Measurements from ENCODE around the gene PITPNM1. TPM values are rescaled to one million over a fixed set of nuclear protein-coding genes. Genes with fewer than 3 reads are reported as not detected.

The PITPNM1 gene
- total RNA-seq, 1 donor from 2014 or later: 34.6 TPM

DNA sequence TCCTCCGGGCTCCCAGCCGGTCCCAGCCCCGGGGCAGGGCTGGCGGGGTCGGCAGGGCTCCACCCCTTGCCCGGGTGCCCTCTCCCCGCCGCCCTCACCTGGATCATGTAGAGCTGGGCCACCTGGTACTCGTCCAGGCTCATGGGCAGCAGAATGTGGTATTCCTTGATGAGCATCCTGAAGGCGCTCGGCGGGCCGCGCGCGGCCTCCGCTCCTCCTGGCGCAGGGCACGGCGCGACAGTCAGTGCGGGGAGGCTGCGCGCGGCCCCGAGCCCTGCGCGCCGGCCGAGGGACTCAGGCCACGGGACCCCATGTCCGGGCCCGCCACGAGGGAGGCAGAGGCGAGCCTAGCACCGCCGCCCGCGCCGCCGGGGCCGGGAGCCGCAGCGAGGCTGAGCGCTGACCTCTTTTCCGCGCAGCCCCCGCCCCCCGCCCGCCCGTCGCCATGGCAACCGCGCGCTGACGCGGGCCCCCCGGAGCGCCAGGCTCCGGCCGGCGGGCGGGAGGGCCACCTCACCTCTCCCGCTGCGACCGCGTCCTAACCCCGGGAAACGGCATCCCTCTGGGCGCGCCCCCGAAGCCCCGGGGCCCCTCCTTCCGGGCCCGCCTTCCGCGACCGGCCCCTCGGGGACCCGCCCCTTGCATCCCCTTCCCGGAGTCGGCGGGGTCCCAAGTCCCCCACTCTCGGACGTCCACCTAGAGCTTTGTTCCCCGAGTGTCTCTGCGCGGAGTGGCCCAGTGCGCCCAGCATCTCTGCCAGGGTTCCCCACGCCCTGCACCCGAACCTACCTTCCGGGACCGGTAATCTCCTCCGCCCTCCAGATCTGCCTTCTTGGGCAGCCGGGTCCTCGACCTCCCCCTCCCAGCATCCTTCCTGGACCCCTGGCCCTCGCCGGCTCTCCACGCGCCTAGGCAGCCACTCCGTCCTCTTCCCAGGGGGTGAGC lies 886 bp downstream of the PITPNM1 start:
- DNase-seq (ENCODE audit: low read depth): peak; percentile 13

DNA sequence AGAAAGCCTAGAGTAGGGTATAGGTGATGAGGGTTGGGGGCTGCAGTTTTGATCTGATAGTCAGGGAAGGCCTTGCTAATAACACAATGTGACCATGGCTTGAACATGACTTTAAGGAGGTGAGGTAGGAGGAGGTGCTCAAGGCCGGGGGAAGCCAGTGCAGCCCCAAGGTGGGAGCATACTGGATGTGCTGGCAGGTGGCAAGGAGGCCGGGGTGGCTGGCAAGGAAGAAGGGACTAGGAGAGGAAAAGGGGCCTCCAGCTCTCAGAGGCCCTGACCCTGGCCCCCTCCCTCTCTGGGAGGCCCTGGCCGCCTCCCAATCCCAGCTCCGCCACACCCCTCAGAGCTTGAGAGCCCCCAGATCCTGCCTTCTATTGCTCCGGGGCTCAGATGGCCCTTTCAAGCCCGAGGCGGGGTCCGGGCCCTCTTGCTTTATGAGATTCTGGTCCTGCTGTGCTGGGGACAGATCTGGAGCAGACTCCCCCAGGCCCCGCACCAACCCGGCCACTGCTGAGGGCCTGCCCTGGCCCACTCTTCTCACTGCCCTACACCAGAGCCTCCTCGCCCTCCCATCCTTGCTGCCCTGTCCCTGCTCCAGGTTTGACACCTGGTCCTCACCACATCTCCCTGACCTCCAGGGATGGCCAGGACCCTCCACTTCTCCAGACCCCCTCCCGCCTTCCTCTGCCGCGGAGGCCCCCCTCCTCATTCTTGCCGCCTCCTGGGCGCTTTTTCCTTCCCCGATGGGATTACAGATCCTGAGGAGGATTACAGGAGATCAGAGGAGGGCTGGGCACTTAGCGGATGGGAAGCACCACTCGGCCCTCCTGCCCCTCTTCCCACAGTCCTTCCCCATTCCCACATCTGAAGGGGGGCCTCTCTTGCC lies 1.8 kb downstream of the PITPNM1 start:
- DNase-seq (ENCODE audit: low read depth): no peak

DNA sequence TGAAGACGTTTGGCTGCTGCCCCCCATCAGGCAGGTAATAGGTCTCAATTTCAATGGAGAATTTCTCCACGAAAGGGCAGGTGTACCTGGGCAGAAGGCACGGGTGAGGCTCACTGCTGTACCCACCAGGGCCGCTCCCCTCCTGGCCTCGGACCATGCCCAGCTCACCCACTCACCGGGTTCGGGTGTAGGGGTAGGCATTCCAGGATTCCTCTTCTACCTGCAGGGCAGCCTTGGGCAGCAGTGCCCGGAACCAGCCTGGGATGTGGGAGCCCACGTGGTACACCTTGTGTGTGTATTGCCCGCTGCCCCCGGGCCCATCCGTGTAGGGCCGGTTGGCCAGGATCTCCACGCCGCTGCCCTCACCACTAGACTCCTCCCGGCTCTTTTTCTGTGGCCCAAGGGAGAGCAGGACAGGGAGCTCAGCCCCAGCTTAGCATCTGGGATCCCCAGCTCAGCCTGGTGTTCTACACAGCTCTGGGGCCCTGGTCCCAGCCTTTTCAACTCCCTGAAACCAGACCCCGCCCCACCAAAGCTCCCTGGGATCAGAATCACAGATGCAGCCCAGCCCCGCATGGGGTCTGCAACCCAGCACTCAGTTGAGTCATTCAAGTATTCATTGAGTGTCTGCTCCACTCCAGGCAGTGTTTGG lies 2.7 kb downstream of the PITPNM1 start:
- no peak for DNase-seq (ENCODE audit: low read depth)

DNA sequence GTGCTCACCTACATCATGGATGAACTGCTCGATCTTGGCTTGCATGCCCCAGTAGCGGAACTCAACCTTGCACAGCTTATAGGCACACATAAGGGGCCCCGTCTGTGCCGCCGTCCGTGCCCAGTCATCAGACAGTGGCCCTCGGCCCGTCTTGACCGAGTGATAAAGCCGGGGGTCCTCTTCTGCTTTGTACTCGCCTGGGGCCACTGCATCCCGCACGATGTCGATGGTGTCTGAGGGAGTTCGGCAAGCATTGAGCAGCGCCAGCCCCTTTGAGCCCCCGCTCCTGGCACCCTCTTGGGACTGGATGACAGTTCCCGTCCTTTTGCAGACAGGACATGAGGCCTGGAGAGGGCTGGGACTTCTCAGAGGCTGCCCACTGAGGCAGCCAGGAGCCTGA lies 3.3 kb downstream of the PITPNM1 start:
- DNase-seq (ENCODE audit: low read depth): no peak

DNA sequence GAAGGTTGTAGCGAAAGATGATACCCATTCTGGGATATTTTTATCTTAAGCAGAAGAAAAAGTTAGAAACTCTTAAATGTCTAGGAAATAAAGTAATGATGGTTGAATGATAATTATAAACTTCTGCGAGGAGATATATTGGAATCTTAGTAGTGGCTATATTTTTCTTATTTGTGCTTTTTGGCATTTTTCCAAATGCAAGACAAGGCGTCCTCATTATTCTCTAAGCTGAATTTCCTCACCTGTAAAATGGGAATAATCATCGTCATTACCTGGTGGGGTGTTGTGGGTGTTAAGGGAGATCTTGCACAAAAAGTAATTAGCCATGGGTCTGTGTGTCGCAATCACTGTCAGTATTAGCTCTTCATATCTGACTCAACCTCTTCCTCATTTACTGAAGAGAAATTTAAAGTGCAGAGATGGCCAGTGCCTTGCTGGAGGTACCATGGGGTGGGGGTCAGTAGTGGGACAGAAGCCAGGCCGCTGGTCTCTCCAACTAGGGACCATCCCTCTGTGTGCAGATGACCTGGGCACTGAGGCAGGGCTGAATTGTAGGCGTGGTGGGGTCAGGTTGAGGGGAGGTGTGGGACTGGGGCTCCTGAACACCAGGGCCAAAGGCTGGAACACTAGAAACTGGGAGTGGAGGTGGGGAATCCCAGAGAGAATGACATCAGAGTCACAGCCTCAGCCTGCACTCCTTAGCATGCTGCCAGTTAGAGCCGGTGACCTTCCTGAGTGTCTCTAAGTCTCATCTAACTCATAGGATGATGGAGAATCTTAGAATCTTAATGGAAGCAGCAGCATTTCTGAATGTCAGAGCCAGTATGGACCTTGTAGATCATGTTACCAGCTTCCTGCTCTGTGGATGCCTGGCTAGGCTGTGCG lies 4.1 kb downstream of the PITPNM1 start:
- DNase-seq (ENCODE audit: low read depth): no peak

DNA sequence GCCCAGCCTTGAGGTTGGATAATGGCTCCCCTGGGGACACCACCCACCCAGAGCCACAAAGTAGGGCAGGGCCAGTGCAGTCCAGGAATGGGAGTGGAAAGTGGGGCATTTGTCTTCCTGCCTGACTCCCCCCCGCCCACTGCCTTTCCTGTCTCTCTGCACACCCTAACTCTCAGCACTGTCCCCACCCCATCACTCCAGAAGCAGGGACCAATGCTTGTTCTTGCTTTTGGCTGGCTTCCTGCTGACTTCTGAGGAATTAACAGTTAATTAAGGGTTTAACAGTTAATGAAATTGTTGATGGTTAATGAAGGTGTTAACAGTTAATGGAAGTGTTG lies 4.7 kb downstream of the PITPNM1 start:
- DNase-seq (ENCODE audit: low read depth): no peak

DNA sequence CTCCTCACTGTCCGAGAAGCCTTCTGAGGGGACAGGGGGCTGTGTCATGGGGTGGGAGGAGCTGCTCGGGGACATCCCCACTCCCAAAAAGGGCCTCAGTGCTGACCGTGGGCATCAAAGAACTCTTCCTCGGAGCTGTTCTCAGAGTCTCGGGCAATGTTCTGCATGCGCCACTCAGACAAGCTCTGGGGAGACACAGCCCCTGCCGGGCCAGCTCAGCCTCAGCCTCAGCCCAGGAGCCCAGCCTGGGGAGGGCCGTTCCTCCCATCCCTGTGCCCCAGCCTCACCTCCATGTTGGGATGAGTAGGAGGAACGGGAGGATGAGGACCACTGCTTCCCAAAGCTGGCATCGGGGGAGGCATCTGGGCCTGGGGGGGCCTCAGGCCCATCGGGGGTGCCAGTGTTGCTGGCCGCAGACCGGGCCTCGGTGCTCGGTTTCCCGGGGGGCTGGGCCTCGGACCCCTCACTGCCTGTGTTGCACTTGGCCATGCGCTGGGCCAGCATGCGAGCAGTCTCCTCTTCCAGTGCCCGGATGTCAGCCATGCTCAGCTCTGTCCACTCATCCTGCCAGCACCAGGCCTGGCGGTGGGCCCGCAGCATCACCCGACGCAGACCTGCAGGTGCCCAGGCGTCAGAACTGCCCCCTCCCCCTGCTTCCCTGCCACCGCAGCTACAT lies 5.2 kb downstream of the PITPNM1 start:
- DNase-seq (ENCODE audit: low read depth): no peak

DNA sequence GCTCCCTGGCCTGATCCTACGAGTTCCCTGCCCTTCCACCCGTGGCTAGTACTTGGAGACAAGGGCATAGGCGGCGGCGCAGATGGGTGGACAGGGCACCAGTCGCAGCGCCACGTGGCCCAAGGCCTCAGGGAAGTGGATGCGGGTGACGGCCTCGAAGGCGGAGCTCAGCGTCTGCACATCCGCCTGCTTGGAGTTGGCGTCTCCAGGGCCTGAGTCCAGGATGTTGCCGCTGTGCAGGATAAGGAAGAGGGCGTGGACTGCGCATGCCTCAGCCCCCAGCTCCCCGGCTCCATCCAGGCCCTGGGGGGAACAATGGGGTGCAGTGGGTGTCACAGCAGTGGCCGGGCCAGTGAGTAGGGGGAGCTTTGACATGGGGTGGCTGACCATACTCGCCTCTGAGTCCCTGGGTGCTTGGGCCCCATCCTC lies 6.6 kb downstream of the PITPNM1 start:
- no peak for DNase-seq (ENCODE audit: low read depth)

DNA sequence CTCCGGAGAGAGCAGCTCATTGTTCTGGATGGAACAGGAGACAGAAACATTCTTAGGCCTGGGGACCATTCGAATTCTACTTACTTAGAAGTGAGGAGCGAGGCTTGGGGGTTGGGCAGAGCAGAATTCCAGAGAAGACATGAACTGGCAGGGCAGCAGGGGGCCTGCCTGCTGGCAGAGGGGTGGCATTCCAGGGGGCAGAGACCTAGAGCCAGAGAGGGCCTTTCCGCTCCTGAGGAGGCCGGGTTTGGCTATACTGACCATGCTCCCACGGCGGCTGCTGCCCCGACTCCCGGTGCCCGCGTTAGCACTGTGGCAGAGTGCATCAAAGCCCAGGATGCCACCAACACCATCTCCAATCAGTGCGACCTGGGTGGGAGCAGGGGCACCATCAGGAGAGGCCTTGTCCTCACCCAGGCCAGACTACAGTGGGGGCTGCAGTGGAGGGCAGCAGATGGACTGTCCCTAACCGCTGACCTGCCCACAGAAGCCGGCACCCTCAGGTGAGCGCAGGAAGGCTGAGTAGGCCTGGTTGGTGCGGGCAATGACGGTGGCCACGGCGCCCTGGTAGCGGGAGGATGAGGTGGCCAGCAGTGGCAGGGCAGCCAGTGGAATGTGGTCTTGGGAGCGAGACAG lies 7.4 kb downstream of the PITPNM1 start:
- no peak for DNase-seq (ENCODE audit: low read depth)

DNA sequence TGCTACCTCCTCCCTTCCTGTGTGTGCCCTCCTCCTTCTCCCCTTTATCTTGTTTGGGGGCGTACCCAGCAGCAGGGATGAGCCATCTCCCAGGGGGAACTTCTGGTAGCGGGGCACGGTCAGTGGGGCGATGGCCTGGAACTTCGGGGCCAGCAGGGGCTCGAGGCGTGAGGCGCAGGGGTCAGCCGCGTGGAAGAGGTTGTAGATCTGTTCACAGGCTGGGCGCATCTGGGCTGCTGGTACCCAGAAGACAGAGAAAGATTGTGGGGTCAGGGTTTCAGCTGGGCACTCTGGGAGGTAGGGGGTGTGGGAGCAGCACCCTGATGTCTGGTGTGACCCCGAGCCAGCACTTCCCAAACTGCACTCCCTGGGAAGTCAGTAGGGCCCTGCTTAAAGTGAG lies 9.1 kb downstream of the PITPNM1 start:
- no peak for DNase-seq (ENCODE audit: low read depth)

DNA sequence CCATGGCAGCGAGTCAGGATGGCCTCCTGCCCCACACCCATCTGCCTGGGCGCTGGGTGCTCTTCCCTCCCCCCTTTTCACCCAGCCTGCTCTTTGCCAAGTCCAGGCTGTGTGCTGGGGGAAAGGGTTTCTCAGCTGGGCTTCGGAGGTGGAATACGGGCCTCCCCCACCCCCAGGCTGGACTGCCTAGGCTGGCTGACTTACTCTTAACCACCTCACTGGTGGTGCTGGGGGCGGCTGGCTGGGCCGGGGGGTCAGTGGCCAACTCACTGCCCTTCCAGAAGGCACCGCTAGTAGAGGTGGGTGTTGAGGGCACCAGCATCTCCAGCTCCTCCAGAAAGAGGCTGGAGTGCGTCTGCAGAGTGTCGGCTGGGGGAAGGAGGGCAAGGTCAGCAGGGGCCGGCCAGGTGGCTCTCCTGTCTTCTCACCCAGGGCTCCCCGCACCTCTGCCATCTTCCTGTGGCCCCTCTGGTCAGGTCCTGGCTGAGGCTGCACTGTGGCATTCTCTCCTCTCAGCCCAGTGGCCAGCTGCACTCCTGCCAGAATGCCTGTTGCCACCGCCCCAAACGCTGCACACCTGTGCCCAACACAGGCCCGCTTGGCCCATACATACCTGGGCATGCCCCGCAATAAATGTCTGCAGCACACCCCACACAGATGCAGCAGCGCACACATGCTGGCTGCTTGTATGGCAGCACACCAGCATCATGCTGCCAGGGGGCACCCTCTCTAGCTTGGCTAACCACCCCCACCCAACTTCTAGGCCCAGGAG lies 9.7 kb downstream of the PITPNM1 start:
- DNase-seq (ENCODE audit: low read depth): no peak

DNA sequence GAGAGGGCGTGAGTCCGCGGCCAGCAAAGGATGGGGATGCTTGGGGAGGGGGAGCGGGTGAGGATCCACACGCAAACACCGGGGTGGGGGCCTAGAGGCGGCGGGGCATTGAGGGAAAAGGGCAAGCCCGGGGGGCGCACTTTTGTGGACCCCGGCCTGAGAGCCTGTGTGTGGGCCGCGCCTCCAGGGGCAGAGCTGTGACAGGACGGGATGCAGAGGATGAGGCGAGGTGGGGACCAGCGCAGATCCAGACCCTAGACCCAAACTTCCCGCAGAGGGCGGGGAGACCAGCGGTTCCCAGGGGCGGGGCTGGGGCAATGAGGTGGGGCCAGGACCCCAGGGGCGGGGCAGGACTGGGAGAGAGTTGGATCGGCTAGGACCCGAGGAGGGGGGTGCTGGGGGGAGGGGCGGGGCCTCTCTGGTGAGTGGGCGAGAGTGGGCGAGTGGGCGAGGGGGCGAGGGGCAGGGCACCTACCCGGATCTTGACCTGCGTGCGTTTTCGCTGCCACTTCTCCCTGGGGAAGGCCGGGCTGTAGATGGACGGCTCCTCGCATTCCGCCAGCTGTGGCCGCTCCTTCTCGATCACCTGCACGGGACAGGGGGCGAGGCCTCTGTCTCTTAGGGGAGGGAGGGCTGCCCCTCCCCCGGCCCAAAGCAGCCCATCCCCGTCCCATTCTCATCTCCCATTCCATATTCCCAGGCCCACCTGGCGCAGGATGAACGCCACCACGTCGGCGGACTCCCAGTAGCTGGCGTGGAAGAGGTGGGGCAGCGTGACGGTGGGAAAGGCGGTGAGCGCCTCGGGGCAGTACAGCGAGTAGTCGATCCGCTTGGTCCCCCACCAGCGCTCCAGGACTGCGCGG lies 10.6 kb downstream of the PITPNM1 start:
- no peak for DNase-seq (ENCODE audit: low read depth)

DNA sequence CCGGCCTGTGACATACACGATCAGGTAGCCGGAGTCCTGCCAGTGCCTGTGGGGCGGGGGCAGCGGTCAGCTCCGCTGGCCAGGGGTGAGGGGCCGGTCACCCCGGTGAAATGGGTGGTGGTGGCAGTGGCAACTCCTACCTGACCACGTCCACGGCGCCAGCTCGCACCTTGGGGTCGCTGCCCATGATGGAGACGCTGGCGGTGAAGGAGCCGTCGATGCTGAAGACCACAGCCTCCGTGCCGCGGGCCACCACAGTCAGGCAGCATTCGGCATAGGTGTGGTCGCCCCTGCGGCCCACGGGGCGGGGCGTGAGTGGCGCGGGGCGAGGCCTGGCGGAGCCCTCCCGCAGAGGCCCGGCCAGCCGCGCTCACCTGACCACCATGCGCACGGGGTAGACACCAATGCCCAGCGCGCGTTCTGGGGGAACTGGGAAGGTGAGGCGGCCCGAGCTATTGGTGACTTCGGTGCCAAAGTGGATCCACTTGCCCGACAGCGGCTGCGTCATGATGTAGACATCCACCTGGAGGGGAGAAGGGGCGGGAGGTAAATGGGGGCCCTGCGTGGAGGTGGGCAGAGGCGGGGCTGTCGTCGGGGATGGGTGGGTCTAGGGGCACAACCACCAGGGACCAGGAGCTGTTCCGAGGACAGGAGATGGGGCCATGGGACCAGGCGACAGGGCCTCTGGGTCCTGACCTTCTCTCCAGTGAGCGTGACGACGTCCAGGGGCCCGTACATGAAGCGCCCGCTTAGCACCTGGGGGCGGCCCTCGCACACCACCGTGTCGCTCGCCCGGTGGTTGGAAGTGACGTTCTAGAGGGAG lies 11.4 kb downstream of the PITPNM1 start:
- DNase-seq (ENCODE audit: low read depth): no peak

DNA sequence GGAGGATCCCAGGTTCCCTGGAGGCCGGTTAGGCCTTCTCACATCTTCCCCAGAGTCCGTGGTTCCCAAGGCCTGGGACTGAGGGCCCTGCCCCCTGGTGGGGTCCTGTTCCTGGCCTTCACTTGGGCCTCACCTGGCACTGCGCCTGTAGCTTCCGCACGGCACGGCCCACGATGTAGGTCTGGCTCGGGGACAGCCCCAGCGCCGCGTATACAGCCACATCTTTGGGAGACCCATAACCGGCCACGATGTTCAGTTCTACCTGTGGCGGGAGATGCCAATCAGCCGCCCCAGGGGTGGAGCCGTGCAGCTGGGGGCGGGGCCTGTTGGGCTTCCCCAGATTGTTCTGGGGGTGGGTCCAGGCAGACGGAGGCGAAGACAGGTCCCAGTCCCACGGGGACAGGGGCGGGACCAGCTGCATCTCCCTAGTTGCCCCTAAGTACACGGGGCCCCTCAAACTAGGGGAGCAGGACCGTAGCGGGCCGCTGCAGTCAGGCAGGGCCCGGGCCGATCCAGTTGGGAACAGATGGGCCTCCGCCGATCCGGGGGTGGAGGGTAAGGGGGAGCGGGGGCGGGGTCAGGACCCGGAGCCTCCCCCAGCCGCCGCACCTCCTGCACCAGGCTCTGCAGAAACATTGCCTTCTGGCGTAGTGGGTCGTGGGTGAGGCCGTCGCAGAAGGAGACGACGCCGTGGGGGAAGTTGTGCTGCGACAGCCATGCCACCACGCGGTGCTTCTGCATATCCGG lies 12.2 kb downstream of the PITPNM1 start:
- no peak for DNase-seq (ENCODE audit: low read depth)

DNA sequence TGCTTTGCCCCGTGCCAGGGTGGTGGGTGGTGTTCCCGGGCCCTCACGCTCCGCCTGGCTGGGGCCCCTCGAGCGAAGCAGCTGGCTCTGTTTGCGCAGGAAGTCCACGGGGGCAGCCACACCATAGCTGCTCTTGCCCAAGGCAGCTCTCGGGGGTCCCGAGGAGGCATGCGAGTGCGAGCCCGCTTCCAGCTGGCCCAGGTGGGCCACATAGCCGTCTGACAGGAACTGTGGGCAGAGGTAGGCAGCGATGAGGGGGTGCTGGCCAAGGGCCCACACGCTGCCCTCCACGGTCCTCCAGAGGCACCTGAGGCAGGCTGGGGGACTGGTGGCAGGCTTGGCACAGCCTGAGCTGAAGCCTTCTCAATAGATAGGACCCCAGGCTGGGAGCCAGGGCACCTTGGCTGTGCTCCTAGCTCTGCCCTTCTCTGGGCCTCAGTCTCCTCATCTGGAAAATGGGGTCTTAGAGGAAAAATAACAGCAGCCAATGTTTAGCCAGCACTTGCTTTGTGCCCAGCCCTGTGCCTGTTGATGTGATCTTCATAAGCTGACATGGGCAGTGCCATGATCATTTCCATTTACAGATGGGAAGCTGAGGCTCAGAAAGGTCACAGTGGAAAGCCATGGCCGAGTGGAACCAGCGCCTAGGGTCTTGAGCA lies 13.0 kb downstream of the PITPNM1 start:
- no peak for DNase-seq (ENCODE audit: low read depth)

All from myocyte (in vitro differentiated cells).